Kidney glomerular epithelial cell (primary cell): ENCODE data around the gene IFIH1.
A peak's percentile ranks its signal among the peaks of the same experiment; 100 is the strongest.

Experiments
- DNase-seq: peaks from one replicate; lab custom pipeline; 2025; lab: John Stamatoyannopoulos, UW

IFIH1 gene

DNA sequence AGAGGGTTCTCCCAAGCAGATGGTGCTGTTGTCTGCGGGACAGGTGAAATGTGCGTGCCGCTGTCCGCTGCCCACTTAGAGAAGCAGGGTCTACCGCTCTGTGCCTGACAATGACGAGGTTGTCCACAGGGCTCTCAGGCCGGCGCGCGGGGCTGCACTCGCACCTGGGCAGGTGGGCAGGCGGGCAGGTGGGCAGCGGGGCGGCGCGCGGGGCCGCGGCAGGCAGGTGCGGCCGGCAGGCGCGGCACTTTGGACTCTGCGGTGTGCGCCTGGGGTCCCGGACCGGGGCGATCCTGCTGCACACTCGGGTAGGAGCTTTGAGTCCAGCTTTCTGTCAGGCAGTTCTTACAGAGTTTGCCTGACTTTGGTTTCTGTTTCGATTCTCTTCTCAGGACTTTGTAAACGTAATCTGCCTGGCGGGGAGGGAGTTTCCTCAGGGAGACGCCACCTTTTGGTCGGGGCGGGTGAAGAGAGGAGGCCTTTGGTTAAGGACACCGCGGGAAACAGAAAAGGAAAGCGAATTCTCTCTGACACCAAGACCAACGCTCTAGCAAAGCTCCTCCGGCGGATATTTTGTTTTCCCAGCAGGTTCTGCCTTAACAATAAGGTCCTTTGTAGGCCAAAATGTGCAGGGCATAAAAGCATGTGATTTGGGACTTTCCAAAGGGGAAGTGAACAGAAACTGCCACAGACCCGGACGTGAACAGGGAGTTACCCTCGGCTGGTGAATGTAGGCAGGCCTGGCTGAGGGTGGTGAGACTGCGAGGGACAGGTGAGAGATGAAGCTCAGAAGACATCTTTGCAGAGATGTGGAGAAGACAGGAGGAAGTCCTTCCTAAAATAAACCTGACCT lies at the start of gene IFIH1:
IFIH1 (minus strand) TSS at position 357 of the 853 bp plus-strand sequence. CDS start 377 bp downstream, outside the sequence.
- peak; percentile 82 for DNase-seq

DNA sequence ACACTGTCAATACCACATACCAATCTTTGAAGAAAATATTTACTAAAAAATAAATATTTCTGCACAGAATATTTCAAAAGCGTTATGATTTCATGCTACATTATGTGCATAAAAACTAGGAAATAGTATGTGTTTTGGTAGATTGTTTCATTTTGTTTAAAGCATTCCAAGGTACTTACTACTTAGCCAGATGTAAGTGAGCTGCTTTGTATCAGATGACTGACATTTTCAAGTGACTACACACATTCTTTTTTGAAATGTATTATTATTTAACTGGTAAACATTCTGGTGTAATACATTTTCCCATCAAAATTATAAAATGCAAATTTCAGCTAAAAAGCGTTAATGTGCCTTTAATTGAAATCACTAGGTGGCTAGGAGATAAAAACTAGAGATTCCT lies 46.9 kb upstream of the IFIH1 start:
- no peak for DNase-seq

DNA sequence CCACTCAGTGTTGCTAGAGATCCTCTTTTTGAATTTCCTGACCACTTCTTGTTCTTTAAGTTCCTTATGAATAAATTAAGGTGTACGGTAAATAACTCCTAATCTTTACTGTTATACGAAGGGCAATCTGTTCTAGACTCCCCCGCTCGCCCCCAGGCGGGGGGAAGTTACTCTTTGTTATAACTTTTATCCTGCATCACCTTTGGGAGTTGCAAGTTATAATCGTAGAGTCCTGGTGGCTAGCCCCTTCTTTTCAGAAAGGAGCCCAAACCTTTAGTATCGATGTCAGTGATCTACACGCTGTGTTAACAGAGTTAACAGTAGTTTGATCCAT lies 26.1 kb upstream of the IFIH1 start:
- DNase-seq, result no peak

DNA sequence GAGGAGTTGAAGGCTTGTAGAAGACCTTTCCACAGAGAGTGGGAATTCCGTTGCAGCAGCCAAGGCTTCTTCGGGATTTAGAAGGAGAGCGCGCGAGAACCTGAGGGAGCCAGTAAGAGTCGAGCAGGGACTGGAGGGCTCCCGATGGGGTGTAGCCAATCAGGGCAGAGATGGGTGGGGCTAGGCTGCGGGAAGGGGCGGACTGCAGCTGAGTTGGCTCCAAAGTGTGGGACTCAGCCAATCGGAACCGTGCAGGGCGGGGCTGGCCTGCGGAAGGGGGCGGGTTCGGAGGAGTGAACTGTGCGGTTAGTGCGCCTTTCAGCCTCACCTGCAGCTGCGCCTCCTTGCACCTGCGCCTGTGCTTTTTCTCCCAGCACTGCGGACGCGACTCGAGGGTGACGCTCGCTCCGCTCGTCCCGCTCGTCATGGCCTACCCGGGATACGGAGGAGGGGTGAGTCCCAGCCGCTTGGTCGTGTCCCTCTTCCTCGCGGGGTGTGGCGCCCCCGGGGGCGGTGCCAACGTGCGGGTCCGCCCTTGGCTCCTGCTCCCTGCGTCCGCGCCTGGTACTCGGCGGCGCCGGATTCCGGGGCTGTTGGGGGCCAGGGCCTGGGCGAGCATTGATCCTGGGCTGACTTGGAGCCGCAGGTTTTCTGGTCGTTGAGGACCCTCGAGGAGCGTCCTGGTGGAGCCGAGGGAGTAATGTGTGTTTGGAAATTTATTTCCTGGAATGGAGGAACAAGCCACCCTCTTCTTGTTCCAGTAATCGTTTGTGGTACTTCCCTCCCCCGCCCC lies 25.5 kb upstream of the IFIH1 start, which contains the start of gene GCA:
GCA (plus strand) TSS at position 309 of the 793 bp plus-strand sequence; CDS start at position 426, 117 bp downstream.
- peak; percentile 97 for DNase-seq

DNA sequence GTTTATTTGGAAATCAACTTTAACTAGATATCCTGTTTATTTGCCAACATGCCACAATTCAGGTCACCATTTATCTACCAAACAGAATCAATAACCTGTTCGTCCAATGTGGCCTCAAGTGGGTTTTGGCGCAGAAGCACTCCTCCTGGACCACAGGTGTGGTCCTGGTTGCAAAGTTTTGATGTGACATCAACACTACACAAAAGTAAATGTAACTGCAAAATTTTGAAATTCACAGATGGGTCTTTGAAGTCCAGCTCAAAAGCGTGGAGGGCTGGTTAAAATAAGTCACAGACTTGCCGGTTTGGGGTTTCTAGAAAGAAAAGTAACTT lies 25.0 kb upstream of the IFIH1 start:
- no peak for DNase-seq

DNA sequence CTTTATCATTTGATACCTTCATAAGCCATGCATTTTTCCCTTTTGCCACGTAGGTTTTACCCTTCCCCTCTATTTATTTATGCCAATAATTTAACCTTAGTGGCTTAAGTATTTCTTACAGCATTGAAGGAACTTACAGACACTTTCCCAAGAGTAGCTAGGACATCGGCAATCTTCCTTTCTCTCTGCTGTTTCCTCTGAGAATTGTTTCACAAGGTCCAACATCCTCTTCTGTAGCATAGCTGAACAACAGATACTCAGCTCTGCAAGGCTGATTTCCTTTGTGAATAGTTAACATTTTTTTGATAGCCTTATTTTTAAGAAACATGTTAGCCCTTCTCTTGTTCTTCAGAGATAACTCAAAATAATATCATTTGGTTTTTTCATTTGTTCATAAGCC lies 24.4 kb upstream of the IFIH1 start:
- DNase-seq, result no peak

DNA sequence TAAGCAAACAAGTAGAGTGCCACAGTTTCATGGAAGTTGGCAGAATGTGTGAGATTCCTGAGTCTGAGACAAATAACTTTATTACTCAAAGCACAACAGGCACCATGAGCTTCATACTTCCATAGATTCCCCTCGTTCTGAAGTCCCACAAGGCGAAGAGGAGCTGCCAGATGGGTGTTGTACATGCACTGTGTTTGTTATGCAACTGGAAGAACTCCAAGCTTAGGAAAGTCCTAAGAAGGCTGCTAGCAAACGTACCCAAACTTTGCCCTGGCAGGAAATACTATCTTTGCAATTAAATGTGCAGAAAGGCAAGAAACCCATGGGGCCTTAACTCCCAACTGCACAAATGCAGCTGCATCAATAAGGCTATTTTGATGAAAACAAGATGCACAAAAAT lies 23.8 kb upstream of the IFIH1 start:
- no peak for DNase-seq

DNA sequence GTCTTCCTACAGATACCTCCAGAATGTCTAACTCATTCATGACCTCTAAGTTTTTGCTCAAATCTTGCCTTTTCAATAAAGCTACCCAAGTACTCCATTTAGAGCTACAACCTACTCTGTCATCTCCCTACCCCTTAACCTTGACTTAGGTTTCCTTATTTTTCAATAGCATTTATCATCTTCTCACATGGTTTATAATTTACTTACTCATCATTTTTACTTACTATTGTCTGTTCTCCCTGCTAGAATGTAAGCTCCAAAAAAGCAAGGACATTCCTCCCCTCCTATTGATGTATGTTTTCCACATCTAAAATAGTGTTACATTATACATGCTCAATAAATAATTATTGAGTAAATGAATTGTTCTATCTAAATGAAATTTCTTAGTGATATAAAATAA lies 22.3 kb upstream of the IFIH1 start:
- no peak for DNase-seq

DNA sequence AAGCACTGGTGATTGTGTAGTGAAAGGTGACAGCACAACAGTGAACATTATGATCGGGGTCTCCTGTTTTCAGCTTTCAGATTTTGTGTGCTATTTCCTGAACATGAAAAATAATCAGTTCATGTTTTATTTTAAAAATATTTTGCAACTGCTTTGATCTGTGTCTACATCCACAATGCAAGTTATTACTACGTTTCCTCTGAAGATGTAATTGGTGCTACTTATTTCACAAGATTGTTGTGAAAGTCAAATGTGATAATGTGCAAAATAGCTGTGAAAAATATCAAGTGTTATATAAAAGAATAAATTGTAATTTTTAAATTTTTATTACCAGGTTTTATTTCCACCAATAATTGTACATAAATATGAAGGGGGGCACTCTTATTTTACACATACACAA lies 19.4 kb upstream of the IFIH1 start:
- no peak for DNase-seq

DNA sequence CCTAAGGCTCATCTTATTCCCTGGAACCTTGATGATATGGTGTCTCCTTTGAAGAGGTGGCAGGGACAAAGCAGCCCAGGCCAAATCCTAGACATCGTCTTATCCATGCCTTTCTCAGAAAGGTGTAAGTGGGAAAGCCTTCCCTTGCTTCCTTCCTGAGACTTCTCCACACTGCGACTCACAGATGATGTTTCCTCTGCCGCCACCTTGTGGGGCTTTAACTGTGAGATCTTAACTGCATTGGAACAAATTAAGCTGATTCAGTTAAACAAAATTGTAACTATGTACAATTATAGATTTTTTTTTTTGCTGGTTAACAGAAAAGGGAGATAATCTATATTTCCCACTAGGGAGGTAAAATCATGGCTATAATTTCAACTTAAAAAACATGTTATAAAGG lies 15.5 kb upstream of the IFIH1 start:
- no peak for DNase-seq

DNA sequence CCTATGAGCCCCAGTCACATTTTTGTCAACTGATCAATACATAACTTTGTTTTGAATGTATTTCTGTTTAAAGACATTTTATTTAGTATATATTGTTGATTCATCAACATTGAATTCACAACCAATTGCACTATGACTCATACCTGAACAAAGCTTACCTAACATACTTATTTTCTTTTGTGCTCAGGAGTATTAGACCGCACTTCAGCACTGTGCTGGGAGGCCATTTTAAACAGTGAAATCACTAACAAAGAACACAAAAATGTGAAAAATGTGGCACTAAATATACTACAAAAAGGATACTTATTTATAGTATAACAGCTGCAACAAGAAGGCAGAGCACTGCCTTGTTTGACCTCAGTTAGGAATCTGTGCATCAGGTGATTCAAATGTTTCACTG lies 12.4 kb upstream of the IFIH1 start:
- no peak for DNase-seq

DNA sequence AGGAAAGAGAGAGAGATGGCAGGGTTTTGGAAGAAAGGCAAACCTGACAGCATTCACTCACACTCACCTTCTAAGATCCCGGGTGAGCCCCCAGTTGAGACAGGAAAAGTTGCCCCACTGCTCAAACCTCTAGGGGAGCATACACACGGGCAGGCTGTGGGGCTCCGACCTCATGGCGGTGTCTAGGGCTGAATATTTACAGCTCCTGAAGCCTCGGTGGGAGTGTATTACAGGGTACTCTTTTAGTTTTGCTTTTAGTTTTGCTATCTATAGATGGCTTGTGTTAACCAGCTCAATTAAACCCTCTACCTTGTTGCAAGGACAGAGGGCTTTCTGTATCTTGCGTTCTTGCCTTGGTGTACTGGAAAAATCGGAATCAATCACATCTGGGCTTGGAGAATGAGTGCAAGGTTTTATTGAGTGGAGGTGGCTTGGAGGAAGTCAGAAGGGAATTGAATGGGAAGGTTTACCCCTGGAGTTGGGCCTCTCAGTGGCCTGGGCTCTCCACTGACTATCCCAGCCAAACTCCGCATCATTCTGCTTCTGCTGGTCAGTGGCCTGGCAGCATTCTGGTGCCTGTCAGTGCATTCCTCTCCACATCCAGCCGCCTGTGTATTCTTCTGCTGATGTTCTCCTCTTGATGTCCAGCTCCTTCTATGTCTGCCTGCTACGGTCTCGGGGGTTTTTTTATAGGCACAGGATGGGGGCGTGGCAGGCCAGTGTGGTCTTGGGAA lies 10.1 kb upstream of the IFIH1 start:
- DNase-seq, result no peak

DNA sequence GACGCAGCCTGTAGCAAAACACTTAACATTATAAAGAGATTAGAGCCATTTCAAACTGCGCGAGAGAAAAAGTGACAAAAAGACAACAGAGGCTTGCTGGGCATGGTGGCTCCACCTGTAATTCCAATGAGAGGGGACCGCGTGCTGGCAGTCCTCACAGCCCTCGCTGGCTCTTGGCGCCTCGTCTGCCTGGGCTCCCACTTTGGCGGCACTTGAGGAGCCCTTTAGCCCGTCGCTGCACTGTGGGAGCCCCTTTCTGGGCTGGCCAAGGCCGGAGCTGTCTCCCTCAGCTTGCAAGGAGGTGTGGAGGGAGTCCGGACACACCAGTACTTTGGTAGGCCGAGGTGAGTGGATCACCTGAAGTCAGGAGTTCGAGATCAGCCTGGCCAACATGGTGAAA lies 9.3 kb upstream of the IFIH1 start:
- DNase-seq, result no peak

DNA sequence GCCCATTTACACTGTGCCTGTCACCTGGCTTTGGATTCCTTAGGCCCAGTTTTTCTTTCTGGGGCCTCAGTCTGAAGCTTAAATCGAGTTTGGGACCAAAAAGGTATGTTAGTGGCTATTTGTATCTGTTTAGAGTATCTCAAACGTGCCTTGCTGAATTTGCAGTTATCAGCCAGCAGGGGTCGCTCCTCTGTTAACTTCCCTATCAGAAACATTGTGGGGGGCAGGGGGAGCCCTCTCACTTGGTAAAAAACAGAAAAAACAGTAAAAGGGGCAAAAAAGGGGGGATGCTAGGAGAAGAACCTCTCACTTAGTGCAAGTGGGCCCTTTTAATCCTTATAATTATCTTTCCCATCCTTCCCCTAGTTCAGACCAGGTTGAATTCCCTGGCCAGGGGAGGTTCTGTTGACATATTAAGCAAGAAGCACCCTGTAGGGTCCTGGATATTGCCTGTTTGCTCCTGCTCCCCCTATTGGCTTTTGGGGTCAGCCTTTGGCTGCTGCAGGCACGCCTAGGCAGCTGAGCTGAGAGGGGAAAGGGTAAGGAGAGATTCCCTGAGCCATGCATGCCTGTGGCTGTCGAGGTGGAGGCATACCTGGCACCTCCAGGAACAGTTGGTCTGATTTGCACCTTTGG lies 8.8 kb upstream of the IFIH1 start:
- DNase-seq, result no peak

DNA sequence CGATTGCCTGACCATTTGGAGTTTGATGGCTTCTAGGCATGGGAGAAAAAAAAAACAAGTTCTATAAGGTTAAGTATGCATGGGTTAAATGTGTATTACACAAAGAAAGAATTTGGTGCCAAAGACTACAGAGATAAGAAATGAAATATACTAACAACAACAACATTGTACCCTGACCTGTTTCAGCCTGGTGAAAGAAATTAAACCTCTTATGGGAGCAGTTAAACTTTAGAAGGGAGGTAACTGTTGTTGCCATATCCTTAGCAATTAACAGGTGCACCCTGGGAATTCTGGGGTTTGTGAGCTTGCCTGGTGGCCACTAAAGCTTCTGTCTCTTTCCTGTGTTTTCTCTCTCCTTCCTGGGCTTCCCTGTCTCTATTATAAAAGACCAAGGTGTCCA lies 6.5 kb upstream of the IFIH1 start:
- DNase-seq, result no peak

DNA sequence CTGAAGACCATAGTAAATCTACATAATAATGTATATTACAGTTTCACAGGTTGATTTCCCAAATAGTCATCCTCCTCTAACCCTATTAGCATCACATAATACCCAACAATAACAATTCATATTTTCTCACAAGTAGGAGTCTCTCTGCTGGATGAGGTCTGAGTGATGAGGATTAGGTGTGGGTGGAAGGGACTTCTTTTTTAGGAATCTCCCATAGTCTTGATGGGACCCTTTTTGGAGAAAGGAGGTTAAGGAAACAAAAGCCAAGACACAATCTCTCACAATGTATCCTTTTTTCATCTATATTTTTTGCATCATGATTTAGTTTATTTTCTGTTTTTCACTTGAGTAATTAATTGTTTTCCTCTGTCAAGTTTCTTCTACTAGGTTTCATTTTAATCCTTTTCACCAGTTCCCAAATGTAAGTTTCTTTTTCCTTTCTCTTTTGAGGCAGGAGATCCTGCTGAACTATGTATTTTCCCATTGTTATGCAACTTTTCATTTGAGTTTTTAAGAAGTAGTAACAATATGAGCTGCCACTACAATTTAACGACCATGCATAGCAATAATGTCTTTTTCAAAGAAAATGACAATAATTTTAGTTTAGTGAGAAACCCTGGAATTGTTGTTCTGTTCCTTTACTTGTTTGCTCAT lies 2.5 kb upstream of the IFIH1 start:
- DNase-seq, result no peak

DNA sequence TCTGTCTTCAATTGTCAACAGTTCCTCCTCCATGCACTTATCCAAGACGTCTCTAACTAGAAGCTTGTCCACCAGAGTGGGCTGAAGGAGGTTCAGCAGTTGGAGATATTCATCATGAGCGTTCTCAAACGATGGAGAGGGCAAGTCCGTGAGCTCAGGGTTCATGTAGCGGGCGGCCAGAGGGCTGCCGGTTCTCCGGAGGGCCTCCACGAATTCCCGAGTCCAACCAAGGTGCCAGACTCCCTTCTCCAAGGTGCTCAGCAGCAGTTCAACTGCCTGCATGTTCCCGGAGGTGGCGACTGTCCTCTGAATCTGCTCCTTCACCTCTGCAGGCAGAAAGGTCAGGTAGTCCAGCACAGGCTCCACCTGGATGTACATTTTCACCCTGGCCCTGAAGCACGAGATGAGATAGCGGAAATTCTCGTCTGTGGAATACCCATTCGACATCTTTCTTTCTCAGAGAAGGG lies 590 bp downstream of the IFIH1 start:
- DNase-seq, result no peak

DNA sequence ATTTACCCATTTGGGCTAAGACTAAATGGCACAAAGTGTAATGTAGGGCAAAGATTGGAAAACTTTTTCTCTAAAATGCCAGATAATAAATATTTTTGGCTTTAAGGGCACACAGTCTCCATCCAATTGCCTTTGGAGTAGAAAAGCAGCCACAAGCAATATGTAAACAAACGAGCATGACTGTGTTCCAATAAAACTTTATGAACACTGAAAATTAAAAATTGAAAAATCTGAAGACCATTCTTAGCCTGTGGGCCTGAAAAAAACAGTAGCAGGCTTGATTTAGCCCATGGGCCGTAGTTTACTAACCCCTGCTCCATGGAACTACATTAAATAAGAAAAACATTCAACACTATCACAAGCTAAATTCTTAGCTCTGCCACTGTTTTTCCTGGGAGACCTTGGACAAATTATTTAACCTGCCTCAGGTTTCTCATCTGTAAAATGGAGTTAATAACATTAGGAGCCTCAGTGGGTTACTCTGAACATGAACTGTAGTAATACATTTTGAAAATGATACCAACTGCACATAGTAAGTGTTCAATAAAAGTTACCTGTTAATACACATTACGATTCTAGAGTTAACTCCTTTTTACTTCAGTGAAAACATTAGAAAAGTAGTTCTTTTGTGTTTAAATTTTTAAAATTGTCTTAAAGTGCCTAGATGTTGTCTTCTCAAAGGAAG lies 1.3 kb downstream of the IFIH1 start:
- no peak for DNase-seq

DNA sequence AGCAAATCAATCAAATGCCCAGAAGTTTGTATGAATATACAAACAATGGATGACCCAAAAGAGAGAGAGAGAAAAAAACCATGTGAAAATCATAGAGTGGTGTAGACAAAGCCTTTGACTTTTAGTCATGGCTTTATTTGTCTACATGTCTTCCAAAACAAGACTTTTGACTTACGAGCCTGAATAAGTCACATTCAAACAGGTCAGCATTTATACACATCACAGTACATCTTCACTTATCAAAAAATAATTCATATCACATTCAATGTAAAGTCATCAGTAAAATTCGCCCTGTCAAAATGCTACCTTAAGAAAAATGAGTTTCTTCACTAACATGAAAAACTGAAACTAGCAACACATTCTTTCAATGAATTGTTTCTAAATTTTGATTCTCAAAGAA lies 1.9 kb downstream of the IFIH1 start:
- no peak for DNase-seq

DNA sequence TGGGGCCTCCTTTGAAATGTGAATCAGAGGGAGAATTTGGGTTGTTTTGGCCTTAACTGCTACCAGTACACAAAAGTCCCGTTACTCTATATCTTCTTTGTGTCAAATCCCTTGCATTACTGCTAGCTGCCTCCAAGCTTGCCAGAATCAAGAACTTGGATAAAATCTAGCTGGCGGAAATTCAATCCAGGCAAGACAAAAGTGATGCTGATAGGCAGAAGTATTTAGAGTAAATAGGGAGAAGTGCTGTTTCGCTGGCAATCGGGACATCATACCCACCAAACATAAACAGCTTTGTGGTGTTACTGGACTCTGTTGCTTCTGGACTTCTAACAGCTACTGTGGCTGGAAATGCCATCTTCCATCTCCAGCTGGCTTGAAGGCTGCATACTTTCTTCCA lies 2.5 kb downstream of the IFIH1 start:
- no peak for DNase-seq

DNA sequence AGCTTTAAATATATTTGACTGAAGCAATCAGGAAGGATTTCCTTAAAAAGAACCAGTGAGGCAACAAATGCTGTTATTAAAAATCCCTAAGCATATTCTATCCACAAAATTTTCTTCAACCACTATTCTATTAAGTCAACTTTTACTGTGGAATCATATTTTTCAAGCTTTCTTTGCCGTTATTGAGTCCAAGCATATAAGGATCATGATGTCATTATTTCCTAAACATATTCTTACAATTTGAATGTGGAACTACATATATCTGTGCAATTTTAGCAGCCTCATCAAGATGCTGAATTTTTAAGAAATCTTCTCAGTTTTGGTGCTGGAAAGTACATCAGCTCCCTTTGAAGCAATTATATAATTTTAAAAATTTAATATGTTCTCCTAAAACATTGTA lies 5.6 kb downstream of the IFIH1 start:
- no peak for DNase-seq
